HT-29 (cell line): ENCODE data around the gene DISP3. TPM values are rescaled to one million over a fixed set of nuclear protein-coding genes. Genes with fewer than 3 reads are reported as not detected.
"Not testable (repeated sequence)": the region's sequence is repeated elsewhere in the genome, so short reads cannot be mapped to it uniquely, and the experiment has no call there.

Experiments used
- DNase-seq: peaks from one replicate; pipeline ENCODE4 v3.0.0-alpha.2; 2015; ENCODE audit warnings: low spot score
- total RNA-seq: library from RNA; depleted of rRNA; stranded (reverse); fragments of >200 nt; shearing (Covaris generic); gene quantifications from 2 replicates; pipeline ENCODE4 v1.2.3, GENCODE V29; 2014; rRNA removed

The DISP3 gene
- total RNA-seq, 1 experiment from 2014 or later: 0.05 TPM

DNA sequence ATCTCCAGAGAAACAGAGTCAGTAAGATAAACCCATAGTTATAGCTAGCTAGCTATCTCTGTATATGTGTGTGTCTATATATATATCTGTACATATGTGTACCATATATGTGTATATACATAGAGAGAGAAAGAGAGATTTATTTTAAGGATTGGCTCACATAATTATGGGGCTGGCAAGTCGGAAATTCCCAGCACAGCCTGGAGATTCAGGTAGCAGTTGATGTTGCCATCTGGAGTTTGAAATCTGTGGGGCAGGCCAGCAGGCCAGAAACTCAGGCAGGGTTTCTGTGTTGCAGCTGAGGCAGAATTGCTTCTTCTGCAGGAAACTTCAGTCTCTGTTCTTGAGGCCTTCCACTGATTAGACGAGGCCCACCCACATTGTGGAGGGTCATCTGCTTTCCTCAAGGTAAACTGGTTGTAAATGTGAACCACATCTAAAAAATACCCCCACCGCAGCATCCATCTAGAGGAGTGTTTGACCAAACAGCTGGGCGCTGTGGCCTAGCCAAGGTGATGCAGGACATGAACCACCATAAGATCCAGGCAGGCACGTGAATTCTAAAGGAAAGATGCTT lies 94.2 kb downstream of the DISP3 start:
- DNase-seq: no peak

DNA sequence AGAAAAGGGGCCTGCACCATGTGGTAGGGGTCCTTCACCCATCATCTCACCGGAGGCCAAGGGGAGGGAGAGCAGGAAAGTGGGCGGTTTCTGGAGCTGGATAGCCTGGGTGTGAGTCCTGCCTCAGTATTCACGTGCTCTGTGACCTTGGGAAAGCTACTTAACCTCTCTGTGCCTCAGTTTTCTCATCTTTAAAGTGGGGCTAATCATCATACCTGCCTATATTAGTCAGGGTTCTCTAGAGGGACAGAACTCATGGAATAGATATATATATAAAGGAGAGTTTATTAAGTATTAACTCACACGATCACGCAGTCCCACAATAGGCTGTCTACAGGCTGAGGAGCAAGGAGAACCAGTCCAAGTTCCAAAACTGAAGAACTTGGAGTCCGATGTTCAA lies 96.6 kb downstream of the DISP3 start:
- DNase-seq: no peak

DNA sequence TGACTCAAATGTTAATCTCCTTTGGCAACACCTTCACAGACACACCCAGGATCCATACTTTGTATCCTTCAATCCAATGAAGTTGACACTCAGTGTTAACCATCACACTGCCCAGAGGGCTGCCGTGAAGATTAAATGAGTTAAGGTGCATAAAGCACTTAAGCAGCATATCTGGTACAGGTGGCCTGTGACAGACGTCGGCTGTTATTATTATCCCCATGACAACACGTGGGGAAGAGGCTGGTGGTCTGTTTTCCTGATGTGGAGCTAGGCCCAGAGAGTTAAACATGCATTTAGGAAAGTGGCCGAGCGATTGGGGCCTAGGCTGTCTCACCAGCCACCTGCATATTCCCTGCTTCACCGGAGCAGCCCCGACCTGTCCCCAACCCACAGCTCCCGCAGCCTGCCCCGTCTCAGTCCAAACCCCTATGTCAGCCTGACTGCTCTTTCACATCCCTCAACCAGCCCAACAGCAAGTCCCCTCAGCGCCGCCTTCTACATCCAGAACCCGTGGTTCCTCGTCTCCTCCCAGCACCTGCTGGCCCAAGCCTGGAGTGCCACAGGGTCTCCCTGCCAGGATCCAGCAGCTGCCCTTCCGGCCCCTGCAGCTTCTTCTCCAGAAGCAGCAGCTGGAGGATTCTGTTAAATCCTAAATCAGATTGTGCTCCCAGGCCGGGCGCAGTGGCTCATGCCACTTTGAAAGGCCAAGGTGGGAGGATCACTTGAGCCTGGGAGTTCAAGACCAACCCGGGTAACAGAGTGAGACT lies 97.3 kb downstream of the DISP3 start:
- no peak for DNase-seq

- DNase-seq: no peak
Observed at GRCh38 chr1:11578004-11578403, 99.0 kb downstream of the DISP3 start.

DNA sequence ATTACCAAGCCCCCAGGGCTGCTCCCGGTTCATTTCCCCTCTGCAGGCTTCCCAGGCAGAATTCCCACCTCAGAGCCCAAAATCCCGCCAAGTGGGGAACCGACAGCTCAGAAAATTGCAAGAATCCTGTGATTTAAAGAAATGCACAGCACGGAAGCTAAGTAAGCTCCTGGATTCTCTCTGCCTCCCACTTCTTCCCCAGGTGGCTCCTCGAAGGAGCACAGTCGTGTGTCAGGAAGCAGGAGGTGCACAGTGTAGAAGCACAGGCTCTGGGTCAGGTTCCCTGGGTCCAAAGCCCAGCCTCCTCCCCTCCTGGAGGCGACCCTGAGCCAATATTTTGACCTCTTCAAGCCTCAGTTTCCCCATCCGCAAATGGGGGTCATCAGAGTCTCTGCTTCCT lies 100.6 kb downstream of the DISP3 start:
- DNase-seq: no peak

GRCh38 chr1:11580049-11580448 lies 101.1 kb downstream of the DISP3 start:
- not testable (repeated sequence) for DNase-seq

DNA sequence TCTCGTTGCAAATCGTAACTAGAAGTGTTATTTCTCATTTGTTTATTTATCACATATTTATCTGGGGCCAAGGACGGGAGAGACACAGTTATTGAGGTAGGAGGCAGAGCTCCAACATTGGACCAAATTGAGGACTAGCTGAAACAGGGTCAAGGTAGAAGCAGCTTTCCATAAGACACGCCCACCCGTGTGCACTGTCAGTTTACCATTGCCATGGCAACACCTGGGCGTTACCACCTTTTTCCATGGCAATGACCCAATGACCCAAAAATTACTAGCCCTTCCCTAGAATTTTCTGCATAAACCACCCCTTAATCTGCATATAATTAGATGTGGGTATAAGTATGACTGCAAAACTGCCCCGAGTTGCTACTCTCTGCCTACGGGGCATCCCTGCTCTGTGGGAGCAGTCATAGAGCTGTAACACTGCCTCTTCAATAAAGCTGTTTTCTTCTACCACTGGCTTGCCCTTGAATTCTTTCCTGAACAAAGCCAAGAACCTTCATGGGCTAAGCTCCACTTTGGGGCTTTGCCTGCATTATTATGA lies 102.6 kb downstream of the DISP3 start:
- no peak for DNase-seq

DNA sequence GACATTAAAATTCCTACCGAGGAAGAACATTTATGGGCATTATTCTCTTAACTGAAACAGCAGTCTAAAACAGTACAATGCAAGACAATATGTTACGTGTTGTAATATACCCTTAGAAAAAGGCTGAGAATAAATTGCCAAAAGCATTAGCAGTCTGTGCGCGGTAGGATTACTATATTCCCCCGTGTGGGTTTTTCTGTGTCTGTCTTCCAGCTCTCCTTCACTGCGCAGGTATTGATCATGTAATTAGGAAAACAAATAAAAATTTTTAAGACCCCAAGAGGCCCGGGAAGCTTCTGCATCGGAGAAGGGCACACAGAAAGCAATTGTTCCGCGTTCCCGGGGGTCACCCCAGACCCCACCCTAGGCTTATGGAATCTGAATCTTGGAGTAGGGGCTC lies 106.4 kb downstream of the DISP3 start:
- DNase-seq: no peak

Other genes with a start within 250 kb of the DISP3 start
- 38.0 and 42.5 TPM in 2 replicates for gene MTOR, start 216.6 kb upstream of the DISP3 start, total RNA-seq
- gene UBIAD1, start 206.0 kb upstream of the DISP3 start, total RNA-seq: 15.9 and 18.1 TPM in 2 replicates
- gene FBXO2, start 175.3 kb downstream of the DISP3 start, total RNA-seq: not detected in 2 replicates
- gene FBXO44, start 175.7 kb downstream of the DISP3 start, total RNA-seq: 0.26 and 0.33 TPM in 2 replicates
- gene FBXO6, start 185.0 kb downstream of the DISP3 start, total RNA-seq: not detected in 2 replicates
- gene MAD2L2, start 202.0 kb downstream of the DISP3 start, total RNA-seq: 74.0 and 80.2 TPM in 2 replicates
- not detected in 2 replicates for gene DRAXIN, start 212.6 kb downstream of the DISP3 start, total RNA-seq